ENCODE results near the gene FOXP3.

FOXP3 gene

GRCh38 chrX:49273181-49273727, 8.7 kb upstream of the FOXP3 start:
- peak; percentile 48 for DNase-seq

- DNase-seq = no peak
Observed at GRCh38 chrX:49272421-49272820, 7.9 kb upstream of the FOXP3 start.

DNA sequence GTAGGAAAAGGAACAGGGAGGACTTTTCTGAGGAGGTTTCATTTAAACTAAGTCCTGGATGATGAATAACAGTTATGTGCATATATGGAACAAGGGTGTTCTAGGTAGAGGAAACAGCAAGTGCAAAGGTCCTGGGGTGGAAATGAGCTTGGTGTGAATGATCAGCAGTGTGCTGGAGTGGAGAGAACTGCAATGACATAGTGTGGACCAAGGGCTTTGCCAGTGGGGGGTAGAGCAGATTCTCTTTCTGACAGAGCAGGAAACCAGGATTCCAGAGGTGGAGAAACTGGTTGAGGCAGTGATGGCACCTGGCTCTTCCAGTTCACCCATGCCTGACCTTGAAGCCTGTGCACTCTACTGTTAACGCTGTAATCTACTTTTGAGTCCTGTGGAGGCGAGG, 6.8 kb upstream of the FOXP3 start:
- no peak for DNase-seq

DNA sequence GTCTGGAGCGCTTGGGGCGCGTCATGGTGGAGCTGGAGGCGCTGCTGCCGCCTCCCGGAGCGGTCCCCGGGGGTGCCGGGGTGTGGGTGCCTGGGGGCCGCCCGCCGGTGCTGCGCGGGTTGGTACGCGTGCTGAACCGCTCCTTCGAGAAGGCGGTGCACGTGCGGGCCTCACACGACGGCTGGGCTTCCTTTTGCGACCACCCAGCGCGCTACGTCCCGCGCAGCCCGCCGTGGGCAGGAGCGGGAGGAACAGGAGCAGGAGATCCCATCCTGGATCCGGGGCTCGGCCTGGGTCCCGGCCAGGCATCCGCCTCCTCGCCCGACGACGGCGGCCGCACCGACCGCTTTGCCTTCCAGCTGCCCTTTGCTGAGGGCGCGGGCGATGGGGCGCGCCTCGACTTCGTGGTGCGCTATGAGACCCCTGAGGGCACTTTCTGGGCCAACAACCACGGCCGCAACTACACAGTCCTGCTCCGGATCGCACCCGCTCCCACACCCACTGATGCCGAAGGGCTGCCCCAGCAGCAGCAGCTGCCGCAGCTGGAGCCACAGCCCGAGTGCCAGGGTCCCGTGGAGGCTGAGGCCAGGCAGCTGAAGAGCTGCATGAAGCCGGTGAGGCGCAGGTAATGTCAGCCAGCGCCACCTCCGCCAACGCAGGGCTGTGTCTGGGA, 5.9 kb upstream of the FOXP3 start:
- DNase-seq = no peak

GRCh38 chrX:49269767-49270248, 5.3 kb upstream of the FOXP3 start, which contains the start of gene PPP1R3F:
PPP1R3F (plus strand) TSS chrX:49269793; CDS start chrX:49269870, 77 bp downstream.
- no peak for DNase-seq

GRCh38 chrX:49269010-49269766, 4.7 kb upstream of the FOXP3 start:
- DNase-seq = peak; percentile 96

GRCh38 chrX:49268702-49269009, 4.1 kb upstream of the FOXP3 start:
- no peak for DNase-seq

GRCh38 chrX:49266523-49267445, 2.3 kb upstream of the FOXP3 start:
- DNase-seq = no peak

- DNase-seq = no peak
Observed at GRCh38 chrX:49263631-49264030, 879 bp downstream of the FOXP3 start.

DNA sequence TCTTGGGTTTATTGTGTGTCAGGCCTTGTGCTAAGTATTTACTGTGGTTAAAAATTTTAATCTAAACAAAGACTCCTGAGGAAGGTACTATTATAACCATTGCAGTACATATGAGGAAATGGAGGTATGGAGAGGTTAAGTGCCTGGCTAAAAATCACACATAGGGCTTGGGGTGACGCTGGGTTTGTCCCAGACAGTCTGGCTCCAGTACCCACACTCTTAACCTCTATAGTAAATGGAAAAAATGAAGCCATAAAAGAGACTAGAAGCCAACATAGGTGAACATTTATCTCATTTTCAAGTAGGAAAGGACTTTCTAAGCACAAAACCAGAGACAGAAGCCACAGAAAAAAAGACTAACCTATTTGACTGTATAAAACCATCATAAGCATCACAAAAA, 1.9 kb downstream of the FOXP3 start:
- no peak for DNase-seq

DNA sequence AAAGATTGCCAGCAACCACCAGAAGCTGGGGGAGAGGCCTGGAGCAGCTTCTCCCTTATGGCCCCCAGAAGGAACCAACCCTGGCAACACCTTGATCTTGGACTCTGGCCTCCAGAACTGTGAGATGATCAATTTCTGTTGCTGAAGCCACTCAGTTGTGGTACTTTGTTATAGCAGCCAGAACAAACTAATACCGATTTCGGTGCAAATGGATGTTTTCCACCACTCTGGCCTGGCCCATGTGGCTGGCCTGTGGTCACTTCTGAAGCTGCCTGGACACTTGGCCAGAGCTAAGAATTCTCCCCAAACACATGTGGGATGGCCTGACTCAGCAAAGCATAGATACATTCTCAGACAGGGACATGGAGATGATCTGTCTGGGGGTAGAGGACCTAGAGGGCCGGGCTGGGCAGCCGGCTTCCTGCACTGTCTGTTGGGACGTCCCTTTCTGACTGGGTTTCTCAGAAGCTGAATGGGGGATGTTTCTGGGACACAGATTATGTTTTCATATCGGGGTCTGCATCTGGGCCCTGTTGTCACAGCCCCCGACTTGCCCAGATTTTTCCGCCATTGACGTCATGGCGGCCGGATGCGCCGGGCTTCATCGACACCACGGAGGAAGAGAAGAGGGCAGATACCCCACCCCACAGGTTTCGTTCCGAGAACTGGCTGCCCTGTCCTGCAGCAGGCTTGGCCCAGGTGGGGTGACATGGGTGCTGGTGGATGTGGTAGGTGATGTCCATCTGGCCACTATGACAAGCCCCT, 4.1 kb downstream of the FOXP3 start:
- no peak for DNase-seq

DNA sequence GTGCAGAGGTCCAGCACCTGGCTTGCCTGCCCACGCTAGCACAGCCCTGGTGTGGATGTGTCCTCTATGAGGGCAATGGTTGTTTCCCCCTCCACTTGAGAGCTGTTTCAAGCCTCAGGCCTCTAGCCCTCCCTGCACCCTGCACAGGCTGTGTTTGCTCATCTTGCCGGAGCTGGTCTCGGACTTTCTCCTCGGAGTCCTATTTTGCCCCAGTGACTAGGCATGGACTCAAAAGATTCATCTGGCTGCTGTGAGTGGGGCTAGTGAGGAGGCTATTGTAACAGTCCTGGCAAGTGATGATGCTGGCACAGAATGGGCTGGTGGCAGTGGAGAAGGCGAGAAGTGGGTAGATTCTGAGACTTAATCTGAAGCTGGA, 5.8 kb downstream of the FOXP3 start:
- no peak for DNase-seq

DNA sequence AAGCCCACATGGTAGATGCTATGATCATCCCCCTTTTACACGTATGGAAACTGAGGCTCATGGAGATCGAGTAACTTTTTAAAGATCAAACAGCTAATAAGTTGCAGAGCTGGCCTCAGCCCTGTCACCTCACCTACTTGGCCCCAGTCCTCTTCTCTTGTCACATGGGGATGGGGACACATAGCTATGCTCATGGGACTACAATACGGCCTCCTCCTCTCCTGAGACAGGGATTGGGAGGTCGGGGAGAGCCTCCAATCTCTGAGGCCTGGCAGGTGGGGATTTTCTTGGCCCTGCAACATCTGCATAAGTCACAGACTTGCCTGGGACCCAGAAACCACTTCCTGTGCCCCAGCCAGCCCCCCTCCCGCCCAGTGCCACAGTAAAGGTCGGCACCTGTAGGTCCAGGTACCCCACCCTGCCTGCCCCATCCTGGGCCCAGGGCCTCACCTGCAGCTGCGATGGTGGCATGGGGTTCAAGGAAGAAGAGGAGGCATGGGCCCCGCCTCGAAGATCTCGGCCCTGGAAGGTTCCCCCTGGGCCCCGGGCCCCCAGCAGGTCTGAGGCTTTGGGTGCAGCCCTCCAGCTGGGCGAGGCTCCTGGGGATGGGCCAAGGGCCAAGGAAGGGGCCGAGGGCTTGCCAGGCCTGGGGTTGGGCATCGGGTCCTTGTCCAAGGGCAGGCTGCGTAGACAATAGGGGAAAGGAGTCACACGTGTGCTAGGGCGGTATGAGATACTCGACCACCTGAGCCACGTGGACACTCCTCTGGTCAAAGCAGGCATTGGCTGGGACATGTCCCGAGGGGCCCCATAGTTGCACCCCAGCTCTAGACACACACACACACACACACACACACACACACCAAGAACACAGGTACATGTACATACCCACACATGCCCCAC, 6.4 kb downstream of the FOXP3 start:
- no peak for DNase-seq

DNA sequence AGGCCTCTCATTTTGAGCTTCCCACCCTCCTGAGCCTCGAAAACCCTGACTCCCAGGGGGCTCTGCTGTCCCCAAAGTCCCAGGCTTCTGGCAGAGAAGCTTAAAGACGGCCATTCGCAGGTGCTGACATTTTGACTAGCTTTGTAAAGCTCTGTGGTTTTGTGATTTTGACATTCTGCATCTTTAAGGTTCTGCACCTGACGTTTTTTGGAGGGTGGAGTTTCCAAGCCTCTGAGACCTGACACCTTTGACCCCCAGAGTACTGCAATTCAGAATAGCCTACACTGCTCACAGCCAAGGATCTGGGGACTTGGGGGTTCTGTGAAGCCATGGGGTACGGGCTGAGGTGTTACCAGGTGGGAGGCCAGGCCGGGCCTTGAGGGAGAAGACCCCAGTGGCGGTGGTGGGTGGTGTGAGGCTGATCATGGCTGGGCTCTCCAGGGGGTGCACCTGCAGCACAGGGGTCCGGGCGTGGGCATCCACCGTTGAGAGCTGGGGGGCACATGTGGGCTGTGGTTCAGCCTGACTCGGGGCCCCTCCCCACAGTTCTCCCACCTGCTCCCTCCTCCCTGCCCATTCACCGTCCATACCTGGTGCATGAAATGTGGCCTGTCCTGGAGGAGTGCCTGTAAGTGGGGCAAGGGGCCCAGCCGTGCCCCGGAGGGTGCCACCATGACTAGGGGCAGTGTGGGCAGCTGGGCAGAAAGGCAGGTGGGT, 7.3 kb downstream of the FOXP3 start:
- DNase-seq = no peak

- DNase-seq = no peak
Observed at GRCh38 chrX:49256268-49256995, 8.1 kb downstream of the FOXP3 start.

GRCh38 chrX:49254639-49255038, 9.9 kb downstream of the FOXP3 start:
- no peak for DNase-seq

GRCh38 chrX:49251325-49251724, 13.2 kb downstream of the FOXP3 start:
- DNase-seq = no peak

- DNase-seq = no peak
Observed at GRCh38 chrX:49250578-49250977, 13.9 kb downstream of the FOXP3 start.

- no peak for DNase-seq
Observed at GRCh38 chrX:49250066-49250465, 14.4 kb downstream of the FOXP3 start.

GRCh38 chrX:49249616-49250015, 14.9 kb downstream of the FOXP3 start:
- no peak for DNase-seq

All from stimulated activated CD4-positive, alpha-beta T cell treated with anti-CD3 and anti-CD28 coated beads, Interleukin-4, amount 100 ng/mL, for 24 hours (primary cell).